GM15510 (cell line): ENCODE data around the gene SELE.

Experiments used
- POLR2A ChIP-seq: IDR thresholded peaks from 3 replicates; pipeline ENCODE4 v1.6.1; 2011; ENCODE audit warnings: borderline replicate concordance; ENCODE audit not compliant: insufficient read length; ENCODE audit errors: extremely low read depth

Gene SELE

DNA sequence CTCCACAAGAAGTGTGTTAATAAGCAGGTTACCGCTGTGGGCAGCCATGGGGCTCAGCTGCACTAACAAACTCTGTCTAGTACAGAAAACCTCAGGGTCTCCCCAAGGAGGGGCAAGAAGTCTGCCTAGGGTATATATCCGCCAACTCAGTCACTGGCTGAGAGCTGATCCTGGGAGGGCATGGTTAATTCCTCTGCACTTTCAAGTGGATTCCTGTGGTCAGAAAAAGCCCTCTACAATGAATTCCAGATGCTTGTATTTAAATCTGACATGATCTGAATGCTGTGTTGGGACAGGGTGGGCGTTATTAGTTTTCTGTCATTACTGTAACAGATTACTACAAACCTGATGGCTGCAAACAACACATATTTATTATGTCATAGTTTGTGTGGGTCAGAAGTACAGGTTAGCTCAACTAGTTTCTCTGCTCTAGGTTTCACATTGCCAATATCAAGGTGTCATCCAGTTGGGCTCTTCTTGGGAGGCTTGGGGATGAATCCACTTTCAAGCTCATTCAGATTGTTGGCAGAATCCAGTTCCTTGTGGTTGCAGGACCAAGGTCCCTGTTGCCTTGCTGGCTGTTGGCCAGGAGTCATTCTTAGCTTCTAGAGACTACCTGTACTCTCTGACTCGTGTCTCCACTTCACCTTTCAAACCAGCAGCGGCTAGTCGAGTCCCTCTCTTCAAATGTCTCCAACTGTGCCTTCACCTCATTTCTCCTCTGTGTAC, 8.0 kb upstream of the SELE start:
- no peak for TF ChIP-seq POLR2A

- no peak for TF ChIP-seq POLR2A
Measured at GRCh38 chr1:169739980-169740379, 6.1 kb upstream of the SELE start.

GRCh38 chr1:169731446-169731845, 2.4 kb downstream of the SELE start:
- no peak for TF ChIP-seq POLR2A

DNA sequence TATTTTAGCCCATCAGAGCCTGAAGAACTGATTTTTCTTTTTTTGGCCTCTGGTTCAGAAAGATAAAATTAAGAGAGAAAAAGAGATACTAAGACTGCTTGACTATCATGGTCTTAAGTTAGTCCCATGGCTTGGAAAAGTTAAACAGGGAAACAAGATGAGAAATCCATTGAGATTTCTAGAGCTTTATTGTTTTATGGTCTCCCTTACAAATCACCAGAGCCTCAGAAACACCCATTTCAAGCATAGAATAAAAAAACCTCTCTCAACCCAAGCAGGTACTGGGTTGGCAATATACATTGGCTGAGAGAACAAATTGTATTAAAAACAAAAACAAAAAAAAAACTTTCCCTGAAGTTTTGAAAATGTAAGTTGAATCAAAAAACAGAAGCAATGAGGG, 3.9 kb downstream of the SELE start:
- TF ChIP-seq POLR2A, result no peak

- no peak for TF ChIP-seq POLR2A
Measured at GRCh38 chr1:169727307-169727706, 6.6 kb downstream of the SELE start.

- no peak for TF ChIP-seq POLR2A
Measured at GRCh38 chr1:169726851-169727250, 7.0 kb downstream of the SELE start.

- TF ChIP-seq POLR2A, result no peak
Measured at GRCh38 chr1:169725930-169726329, 7.9 kb downstream of the SELE start.

- TF ChIP-seq POLR2A, result no peak
Measured at GRCh38 chr1:169724168-169724567, 9.7 kb downstream of the SELE start.

- no peak for TF ChIP-seq POLR2A
Measured at GRCh38 chr1:169723763-169724162, 10.1 kb downstream of the SELE start.

- TF ChIP-seq POLR2A, result no peak
Measured at GRCh38 chr1:169722779-169723178, 11.1 kb downstream of the SELE start.

- no peak for TF ChIP-seq POLR2A
Measured at GRCh38 chr1:169712309-169712631, 21.6 kb downstream of the SELE start.

DNA sequence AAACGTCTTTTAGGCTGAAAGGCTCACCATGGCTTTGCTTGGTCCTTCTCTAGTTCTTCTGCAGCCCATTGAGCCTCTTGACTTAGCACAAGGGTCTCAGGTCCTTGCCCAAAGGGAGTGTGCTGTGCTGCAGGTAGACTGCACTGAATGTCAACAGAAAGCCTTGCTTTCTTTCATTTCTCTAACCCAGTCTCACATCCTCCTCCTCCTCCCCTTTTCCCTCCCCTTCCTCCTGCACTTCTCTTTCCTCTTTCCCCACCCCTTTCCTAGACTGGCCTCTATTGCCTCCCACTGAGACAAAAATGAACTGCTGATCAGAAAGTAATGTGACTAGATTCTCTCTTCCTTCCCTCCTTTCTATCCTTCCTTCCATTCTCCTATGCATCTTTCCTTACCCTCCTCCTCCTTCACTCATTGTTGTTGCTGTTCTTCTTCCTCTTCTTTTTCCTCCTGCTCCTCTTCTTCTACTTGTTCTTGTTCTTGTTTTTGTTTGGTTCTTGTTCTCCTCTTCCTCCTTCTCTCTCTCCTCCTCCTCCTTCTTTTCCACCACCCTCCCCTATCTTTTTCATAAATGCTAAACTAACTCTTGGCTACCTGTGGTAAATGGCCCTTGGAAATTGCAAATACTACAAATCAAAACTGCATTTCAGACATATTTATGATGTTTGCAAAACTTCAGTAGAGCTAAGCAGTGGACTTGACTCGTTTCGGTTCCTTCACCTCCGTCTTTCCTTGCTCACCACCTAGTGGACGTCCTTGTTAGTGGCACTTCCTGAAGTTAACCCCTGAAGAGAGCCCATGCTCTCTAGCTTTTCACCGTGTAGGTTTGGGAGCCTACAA, 22.2 kb downstream of the SELE start, which contains the start of gene SELL:
Gene SELL, minus strand, starts transcription at position 152 of the 840 bp plus-strand sequence. Its CDS starts 122 bp downstream, at position 30.
- peak; percentile 70 for TF ChIP-seq POLR2A

DNA sequence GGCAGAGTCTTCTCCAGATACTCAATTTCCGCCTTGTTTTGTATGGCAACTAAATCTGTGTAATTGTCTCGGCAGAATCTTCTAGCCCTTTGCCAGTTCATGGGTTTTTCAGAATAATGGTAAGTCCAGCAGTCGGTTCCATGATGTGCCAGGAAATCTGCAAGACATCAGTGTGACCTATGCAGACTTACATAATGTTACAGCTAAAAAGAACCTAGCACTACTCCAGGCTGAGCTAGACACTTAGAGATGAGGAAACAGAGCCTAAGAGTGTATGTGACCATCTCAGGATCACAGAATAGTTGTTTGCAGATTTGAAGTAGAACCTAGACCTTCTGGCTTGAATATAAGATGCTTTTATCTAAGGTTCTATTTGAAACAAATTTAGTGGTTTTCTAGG, 25.2 kb downstream of the SELE start:
- TF ChIP-seq POLR2A, result no peak

DNA sequence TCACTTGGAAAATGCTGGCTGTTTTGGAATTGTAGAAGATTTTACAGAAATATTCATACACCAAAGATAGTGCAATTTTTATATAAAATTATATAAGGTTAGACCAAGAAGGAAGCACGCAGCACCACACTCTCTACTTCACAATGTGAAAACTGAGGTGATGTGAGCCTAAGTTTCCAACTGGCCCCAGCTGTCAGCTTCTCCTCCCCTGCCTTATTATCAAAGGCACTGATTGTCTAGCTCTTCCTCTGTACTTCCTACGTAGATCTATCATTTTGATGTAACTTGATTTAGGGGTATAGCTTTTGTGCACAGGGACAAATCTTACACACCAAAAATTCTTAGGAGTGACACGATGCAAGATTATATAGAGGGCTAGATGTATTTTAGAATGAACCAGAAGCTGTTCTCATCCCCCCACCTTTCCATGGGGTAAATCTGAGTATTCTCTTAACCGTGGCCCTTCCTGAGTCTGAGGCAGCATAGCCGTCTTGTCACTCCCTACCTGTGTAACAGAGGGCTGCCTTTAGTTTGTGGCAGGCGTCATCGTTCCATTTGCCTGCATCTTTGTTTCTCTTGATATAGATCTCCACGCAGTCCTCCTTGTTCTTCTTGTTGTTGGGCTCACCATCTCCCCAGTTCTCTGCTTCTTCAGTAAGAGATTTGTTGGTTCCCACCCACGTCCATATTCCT, 25.8 kb downstream of the SELE start:
- TF ChIP-seq POLR2A, result no peak

DNA sequence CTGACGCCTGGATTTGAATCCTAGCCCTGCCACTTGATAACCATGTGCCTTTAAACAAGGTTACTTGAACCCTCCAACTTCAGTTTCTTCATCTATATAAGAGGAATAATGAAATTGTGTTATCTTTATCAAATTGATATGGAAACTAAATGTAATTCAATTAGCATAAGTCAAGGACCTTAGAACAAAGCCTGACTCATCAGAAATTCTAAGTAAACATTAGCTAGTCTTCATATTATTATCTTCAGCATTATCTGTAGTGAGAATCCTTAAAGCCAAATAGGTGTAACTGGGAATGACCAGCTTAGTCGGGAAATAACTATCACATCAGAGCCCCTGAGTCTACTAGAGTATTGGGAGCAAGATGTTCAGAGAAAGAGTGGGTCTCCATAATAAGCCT, 29.1 kb downstream of the SELE start:
- no peak for TF ChIP-seq POLR2A

DNA sequence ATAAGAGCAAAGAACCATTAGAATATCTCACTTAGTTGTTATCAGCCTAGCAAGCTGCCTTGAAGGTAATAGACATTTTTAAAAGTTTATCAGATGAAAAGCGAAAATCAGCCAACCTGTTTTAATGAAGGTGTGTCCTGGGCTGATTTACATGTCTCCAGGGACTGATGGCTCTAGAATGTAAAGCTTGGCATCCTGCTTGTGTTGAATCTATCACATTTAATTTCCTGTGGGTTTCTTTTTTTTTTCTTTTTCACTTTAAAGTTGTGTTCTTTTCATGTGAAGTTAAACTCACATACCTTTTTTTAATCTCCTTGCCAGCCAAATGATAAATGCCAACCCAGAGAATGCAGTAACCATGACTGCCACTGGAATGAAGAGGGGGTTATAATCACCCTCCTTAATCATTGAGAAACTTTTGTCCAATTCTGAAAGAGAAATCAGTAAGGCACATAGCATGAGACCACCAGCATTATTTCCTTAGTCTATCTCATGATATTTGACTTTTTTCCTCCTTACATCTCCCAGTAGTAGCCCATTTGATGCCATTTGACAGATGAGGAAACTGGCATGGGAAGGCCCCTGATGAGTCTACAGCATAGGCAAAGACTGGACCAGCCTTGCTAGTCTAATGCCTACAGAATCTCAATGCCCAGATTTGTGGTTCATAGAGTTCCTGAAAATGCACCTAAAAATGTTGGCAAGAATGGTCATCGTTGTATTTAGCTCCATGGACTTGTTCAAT, 32.4 kb downstream of the SELE start:
- TF ChIP-seq POLR2A, result no peak

DNA sequence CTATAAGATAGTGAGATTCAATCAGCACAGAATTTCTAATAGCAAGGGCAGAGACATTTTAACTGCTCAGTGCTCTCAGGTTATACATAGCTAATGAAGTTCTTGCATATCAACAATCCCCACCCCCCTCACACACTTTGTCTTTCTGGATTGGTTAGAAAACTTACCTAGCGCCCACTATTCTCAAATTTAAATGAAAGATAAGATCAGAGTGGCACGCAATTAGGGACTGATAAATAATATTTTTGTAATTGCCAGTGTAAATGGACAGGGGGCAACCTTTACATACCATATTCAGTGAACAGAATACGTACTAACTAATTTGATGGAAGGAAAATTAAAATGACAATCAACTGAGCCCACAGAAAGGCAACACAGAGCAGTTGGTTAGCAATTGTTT, 34.2 kb downstream of the SELE start:
- TF ChIP-seq POLR2A, result no peak
